Activated effector memory CD4-positive, alpha-beta T cell treated with Interleukin-2 at 50 U/mL for 16 hours (primary cell): ENCODE results near the gene CLIP4.

Source experiments
- DNase-seq: peaks from one replicate; pipeline ENCODE4 v3.0.0-alpha.2; 2020

CLIP4 gene

GRCh38 chr2:29143657-29144056 is 28.4 kb downstream of the CLIP4 start:
- DNase-seq = no peak

DNA sequence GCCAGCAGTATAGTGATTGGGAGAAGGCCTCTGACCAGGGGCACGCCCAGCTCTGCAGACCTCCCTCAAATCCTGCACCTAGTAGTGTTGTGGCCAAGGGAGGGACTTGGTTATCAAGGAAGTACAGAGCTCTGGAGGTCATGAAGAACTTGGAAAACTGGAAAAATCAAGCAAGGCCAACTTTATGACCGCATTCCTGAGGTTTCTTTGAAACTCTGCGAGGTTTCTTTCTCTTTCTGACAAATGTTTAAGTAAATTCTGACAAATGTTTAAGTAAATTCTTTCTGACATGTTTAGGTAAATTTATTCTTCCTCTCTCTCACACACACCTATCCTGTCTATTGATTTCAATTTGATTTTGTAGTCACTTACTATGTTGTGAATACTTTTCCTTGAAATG is 31.0 kb downstream of the CLIP4 start:
- no peak for DNase-seq

GRCh38 chr2:29147963-29148362 is 32.7 kb downstream of the CLIP4 start:
- DNase-seq = no peak

DNA sequence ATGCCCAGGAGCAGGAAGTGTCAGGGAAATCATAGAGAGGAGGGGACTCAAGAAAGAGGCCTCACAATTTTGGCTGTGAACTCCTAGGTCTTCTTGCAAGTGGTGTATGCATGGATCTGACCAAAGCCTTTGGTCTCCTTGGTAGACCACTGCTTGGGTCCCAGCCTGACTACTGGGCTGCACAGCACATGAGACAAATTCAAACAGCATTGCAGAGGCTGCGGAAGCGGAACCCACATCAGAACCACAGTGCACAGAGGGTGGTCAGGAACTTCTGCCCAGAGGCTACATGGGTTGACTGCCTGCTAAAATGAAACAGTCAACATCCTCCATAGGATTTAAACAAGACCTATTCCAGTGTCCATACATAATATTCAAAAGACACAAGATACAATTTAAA is 39.4 kb downstream of the CLIP4 start:
- DNase-seq = no peak

DNA sequence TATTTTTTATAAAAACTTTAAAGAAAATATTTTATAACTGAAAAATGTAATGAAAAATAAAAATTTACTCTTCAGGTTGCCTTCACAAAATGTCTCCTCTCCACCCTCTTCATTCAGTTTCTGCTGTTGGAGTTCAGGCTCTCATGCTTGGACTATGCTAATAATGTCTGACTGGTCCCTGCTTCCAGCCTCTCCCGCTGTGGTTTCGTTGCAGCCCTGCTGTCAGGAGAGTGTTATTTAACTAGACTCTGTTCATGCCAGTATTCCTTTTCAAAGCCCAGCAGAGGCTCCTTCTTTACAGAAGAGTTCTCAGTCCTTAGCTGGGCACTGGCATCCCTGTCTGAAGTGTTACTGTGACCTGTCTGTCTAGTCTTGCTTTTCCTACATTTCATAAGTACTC is 40.4 kb downstream of the CLIP4 start:
- no peak for DNase-seq

DNA sequence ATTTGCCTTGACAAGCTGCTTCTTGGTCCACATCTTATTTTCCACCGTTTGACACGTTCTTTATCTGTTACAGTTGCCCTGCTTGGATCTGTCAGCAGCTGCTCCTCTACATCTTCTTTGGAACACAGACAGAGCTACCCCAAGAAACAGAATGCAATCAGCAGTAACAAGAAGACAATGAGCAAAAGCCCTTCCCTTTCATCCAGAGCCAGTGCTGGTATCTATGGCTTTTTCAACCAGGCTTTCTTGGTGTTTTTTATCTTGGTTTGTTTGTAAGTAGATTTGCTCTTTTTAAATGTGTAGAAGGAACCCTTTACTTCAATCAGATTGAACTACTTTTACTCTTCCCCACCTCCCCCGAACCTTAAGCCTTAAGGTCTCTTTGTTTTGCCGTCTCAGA is 41.9 kb downstream of the CLIP4 start:
- DNase-seq = no peak

- no peak for DNase-seq
These were observed 43.9 kb downstream of the CLIP4 start for GRCh38 chr2:29159125-29159524.

GRCh38 chr2:29160184-29160583 is 45.0 kb downstream of the CLIP4 start:
- no peak for DNase-seq

GRCh38 chr2:29162204-29162928 is 47.2 kb downstream of the CLIP4 start:
- no peak for DNase-seq

- DNase-seq = no peak
These were observed 49.1 kb downstream of the CLIP4 start for GRCh38 chr2:29164091-29164846.

DNA sequence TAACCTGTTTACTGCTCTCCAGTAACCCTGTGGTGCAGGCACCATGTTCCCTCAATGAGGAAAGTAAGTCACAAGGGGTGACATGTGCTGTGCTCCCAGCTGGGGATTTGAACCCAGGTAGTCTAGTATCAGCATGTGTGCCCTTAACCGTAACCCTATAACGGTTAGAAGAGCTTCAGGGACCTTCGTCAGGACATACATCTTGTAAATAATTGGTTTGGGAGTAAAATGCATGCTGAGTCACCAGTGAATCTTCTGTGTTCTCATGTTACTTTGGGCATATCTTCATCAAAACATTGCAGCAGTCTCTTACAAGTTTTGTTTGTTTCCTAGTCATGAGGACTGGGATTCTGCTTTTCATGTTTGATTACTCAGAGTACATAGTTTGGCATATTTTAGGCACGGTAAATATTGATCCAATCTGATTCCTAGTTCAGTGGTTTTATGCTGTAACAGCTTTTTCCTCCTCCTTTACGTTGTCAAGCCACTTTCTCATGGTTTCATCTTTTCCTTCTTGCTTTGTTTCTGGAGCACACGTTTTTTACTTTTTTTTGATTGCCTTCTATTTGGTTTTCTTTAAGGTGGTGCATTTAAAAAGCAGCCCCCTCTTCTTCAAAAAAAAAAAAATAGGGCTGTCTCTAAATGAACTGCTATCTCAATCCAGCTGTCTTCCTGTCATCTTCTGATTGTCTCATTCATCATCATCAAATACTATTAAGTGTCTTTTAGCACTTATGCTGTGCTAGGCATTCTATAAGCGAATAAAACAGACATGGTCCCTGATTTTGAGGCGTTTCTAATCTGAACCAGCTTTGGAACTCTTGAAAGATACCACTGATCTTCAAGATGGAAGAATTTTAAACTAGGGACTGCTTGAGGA is 50.4 kb downstream of the CLIP4 start:
- no peak for DNase-seq

DNA sequence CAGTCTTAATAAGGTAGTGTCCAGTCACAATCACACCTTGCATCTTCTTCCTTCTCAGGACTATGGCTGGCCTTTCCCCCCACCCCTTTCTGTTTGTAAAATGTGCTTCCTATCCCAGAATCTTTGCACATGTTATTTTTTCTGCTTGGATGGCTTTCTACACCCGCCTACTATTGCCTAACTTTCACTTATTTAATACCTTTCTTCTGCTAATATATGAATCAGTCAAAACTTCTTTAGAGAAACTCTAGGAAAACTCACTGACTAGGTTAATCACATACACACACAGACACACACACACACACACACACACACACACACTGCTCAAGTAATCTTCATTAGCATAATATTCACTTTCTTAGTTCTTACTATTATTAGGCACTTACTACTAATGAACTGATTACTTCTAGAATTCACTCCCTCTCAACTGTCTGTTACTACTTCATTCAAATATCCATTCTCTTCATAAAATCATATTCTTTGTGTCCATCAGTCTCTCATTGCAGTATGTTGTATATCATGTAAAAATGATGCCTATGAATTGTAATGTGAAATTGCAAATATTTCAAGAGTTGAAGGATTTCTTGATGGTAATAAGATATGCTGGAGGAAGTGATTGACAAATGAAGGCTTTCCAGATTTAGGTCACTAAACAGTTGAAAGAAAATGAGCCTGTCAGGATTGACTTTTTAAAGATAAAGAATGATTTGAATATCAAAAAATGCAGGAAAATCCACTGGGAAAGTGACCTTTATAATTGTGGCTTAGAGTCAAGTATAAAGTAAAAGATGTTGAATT is 51.2 kb downstream of the CLIP4 start:
- no peak for DNase-seq

DNA sequence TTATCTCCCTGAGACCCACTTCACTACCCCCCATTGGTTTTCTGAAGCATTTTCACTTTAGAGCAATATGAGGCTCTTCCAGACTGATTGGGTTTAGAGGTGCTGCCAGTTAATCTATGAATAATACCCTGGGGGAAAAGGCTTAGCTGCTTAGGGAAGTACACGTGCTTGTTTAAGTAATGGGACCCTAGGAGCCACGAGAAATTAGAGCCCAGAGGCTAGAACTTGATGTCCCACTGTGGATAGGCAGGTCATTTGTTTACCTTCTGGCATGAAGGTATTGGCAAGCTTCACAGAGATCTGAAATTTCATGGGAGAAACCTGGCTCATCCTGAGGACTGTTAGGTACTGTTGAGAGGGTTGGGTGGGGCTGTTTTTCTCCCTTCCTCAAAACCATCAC is 59.7 kb downstream of the CLIP4 start:
- DNase-seq = no peak

DNA sequence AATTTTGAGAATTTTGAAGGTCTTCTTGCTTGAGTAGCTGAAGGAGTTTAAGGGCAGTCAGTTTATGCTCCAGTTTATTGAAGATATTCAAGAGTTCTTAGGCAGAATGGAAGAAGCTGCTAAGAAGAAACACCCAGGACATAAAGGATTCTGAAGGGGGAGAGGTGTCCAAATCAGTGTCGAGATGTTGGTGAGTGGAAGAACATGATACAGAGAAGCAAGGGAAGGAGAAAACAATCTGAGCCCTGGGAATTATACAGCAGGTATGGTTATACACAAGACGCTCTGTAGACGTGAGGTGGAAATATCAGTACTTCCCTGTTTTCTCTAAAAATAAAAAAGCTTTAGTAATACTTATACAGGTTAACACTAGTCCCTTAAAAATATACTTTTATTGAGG is 60.1 kb downstream of the CLIP4 start:
- DNase-seq = no peak

GRCh38 chr2:29182334-29182733 is 67.1 kb downstream of the CLIP4 start:
- no peak for DNase-seq

DNA sequence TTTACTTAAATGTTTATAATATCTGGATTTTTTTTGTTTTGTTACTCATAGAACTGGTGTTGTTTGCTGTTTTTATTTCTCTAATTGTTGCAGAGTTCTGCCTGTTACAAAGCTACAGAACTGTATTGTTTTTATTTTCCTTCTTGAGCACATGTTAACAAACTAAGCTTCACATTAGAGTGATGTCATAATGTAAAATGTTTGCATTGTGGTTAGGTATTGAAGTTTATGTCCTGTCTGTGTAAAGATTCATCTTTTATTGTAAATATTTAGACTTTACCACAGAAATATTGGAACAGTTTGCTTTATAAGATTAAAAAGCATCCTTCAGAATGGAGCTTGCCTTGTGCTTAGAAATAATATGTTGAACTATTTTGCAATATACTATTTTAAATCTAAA is 67.7 kb downstream of the CLIP4 start:
- no peak for DNase-seq

GRCh38 chr2:29184531-29184930 is 69.3 kb downstream of the CLIP4 start:
- DNase-seq = no peak

DNA sequence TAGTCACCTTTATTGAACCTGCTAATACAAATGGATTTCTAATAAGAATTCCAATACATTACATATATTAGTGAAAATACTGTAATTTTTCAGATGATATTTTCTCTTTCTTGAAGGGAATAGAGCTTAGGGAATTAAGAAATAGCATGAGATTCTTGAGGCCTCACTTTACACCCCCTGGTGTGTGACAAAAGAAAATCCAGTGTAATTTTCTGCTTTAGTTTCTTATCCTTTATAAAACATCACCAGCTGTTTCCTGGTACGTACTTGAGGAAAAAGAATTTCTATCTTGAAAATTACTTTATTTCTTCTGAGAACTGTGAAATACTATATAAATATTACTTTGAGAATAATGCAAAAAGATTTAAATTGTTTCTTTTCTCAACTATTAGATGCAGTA is 71.6 kb downstream of the CLIP4 start:
- DNase-seq = no peak

GRCh38 chr2:29187926-29188325 is 72.7 kb downstream of the CLIP4 start:
- no peak for DNase-seq

GRCh38 chr2:29189052-29189451 is 73.8 kb downstream of the CLIP4 start:
- no peak for DNase-seq

DNA sequence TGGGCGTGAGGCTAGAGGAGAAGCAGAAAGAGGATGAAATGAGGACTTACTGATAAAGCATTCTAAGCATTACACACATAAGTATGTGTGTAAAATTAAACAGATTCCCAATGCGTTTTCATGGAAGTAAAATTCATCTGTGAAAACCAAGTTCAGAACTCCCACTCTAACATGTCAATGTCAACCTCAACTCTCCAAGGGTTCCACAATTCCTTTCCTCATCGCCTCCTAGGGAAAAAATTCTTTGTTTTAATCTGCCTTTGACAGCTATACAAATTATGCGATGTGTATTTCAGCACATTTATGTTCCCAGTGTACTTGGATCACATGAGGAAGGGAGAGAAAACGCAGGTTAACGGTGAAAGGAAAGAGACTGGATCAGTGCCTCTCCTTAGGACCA is 76.6 kb downstream of the CLIP4 start:
- no peak for DNase-seq

DNA sequence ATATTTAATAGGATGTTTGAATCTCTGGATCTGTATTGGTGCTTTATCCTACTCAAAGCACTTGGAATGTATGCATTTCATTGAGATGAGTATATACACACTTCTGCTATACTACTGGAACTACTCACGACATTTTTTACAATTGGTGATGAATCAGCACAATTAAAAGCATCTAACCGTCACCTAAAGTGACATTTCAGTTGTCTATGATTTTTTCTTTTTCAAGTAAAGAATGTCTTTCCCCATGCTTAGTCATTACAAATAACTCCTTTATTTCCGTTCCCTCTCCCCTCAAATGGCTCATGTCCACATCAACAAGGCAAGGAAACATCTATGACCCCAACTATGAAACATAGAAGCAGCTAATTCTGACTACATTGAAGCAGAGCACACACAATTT is 77.3 kb downstream of the CLIP4 start:
- no peak for DNase-seq

DNA sequence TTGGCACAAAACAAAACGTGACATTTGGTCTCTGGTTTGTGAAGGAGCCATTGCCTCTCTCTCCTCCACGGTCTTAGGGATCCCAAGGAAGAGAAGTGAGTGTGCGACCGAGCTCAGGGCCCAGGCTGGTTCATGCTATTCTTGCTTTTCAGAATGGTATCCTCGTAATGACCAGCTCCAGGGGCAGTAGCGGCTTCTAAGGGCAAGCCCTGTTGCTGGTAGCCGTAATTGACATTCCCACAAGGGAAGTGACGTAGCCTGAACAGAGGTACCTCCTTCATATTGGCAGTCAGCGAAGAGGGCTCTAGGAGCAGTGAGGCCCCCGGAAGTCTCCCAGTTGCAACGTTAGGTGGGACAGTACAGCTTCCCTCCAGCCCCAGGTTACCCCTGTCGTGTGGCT is 77.9 kb downstream of the CLIP4 start:
- DNase-seq = no peak
